SK-N-SH (cell line): ENCODE data around the gene ZNF248. TPM values are rescaled to one million over a fixed set of nuclear protein-coding genes. Genes with fewer than 3 reads are reported as not detected.

Experiments used
- CTCF ChIA-PET: fragments of 300-600, 350-600 bp; formaldehyde crosslinking; extraction: SDS; loops from one replicate; lab custom pipeline; 2021; lab: Yijun Ruan, JAX
- POLR2A ChIA-PET: fragments of 350-600 bp; sonication (Branson Sonifier 250); formaldehyde crosslinking; extraction: SDS; loops from one replicate; lab custom pipeline; 2020; ENCODE audit warnings: antibody characterized with exemption, inconsistent platforms; lab: Yijun Ruan, JAX
- DNase-seq: peaks from one replicate; pipeline ENCODE4 v3.0.0; 2012
- H2AFZ ChIP-seq: fragments of 200-600 bp; sonication (generic); 2 replicates; pipeline ENCODE4 v1.8.1; 2016; ENCODE audit warnings: antibody characterized with exemption, mild to moderate bottlenecking, low read depth
- H3F3A ChIP-seq: fragments of 200-600 bp; sonication (generic); replicated peaks from 2 replicates; pipeline ENCODE3; 2016; ENCODE audit warnings: antibody characterized with exemption, mild to moderate bottlenecking; ENCODE audit not compliant: insufficient read depth
- H3K27ac ChIP-seq, 2 experiments: fragments of 200-500 bp in 1 of 2; fragments of 200-600 bp in 1 of 2; sonication (Bioruptor generic) in 1 of 2; sonication (generic), shearing (Covaris generic) in 1 of 2; 2 replicates each; pipeline versions ENCODE4 v1.5.1 to v1.6.1; 2014 to 2016; ENCODE audit warnings: low read depth in 2 of 2, inconsistent platforms in 1 of 2, low read length in 1 of 2, mild to moderate bottlenecking in 1 of 2, mixed read lengths in 1 of 2
- H3K27me3 ChIP-seq: fragments of 200-600 bp; sonication (generic), shearing (Covaris generic); 2 replicates; pipeline ENCODE4 v1.6.1; 2016; ENCODE audit warnings: mixed run types; ENCODE audit not compliant: insufficient read depth
- H3K36me3 ChIP-seq, 2 experiments: fragments of 200-500 bp in 1 of 2; fragments of 200-600 bp in 1 of 2; sonication (Bioruptor generic) in 1 of 2; sonication (generic) in 1 of 2; replicated peaks in 1 of 2; 2 replicates each; pipeline versions ENCODE3 to v1.5.1; 2014 to 2016; ENCODE audit warnings: low read length in 1 of 2, mild to moderate bottlenecking in 1 of 2; ENCODE audit not compliant: insufficient read depth in 2 of 2, control insufficient read depth in 1 of 2
- H3K4me1 ChIP-seq, 2 experiments: fragments of 200-500 bp in 1 of 2; fragments of 200-600 bp in 1 of 2; sonication (Bioruptor generic) in 1 of 2; sonication (generic), shearing (Covaris generic) in 1 of 2; 2 replicates each; pipeline versions ENCODE4 v1.5.1 to v1.6.1; 2014 to 2016; ENCODE audit warnings: low read depth in 1 of 2, low read length in 1 of 2, mixed run types in 1 of 2; ENCODE audit not compliant: insufficient read depth in 2 of 2, control insufficient read depth in 1 of 2
- H3K4me2 ChIP-seq: fragments of 200-600 bp; sonication (generic), shearing (Covaris generic); 2 replicates; pipeline ENCODE4 v1.6.1; 2017; ENCODE audit warnings: mixed run types
- H3K4me3 ChIP-seq, 2 experiments: fragments of 200-500 bp in 1 of 2; fragments of 200-600 bp in 1 of 2; sonication (Bioruptor generic) in 1 of 2; sonication (generic), shearing (Covaris generic) in 1 of 2; 2 replicates each; pipeline versions ENCODE4 v1.5.1 to v1.8.1; 2014 to 2016; ENCODE audit warnings: low read depth in 2 of 2, inconsistent platforms in 1 of 2, low read length in 1 of 2, mild to moderate bottlenecking in 1 of 2, mixed read lengths in 1 of 2, moderate library complexity in 1 of 2
- H3K79me2 ChIP-seq: fragments of 200-600 bp; sonication (generic); 2 replicates; pipeline ENCODE4 v1.8.1; 2017; ENCODE audit warnings: mild to moderate bottlenecking; ENCODE audit not compliant: insufficient read depth
- H3K9ac ChIP-seq: fragments of 200-600 bp; sonication (generic); 2 replicates; pipeline ENCODE4 v1.6.1; 2017; ENCODE audit warnings: mixed run types
- H3K9me2 ChIP-seq: fragments of 200-600 bp; sonication (generic); 2 replicates; pipeline ENCODE4 v1.6.1; 2017; ENCODE audit warnings: mixed run types
- H3K9me3 ChIP-seq: fragments of 200-600 bp; sonication (generic); 2 replicates; pipeline ENCODE4 v1.6.1; 2017; ENCODE audit warnings: mixed run types, mild to moderate bottlenecking, moderate library complexity
- H4K20me1 ChIP-seq: fragments of 200-600 bp; sonication (generic); 2 replicates; pipeline ENCODE4 v1.6.1; 2017; ENCODE audit warnings: mild to moderate bottlenecking, mixed run types; ENCODE audit not compliant: insufficient read depth
- CHD2 ChIP-seq: fragments of 150-350 bp; IDR thresholded peaks from 2 replicates; pipeline ENCODE4 v1.6.1; 2018; ENCODE audit warnings: low read length; ENCODE audit not compliant: partially characterized antibody
- ELF1 ChIP-seq: IDR thresholded peaks from 2 replicates; pipeline ENCODE4 v1.4.0; 2012
- EP300 ChIP-seq, 2 experiments: IDR thresholded peaks; 2 replicates each; pipeline versions ENCODE4 v1.4.0 to v1.6.1; 2012; ENCODE audit warnings: borderline replicate concordance in 1 of 2, low read depth in 1 of 2, low read length in 1 of 2
- FOSL2 ChIP-seq: IDR thresholded peaks from 2 replicates; pipeline ENCODE4 v1.4.0; 2012; ENCODE audit warnings: low read depth, mild to moderate bottlenecking, moderate library complexity, borderline replicate concordance
- FOXM1 ChIP-seq: IDR thresholded peaks from 2 replicates; pipeline ENCODE4 v1.4.0; 2012; ENCODE audit warnings: low read depth, mild to moderate bottlenecking
- GABPA ChIP-seq: IDR thresholded peaks from 2 replicates; pipeline ENCODE4 v1.4.0; 2012; ENCODE audit warnings: low read depth, mild to moderate bottlenecking
- GATA2 ChIP-seq: sonication (generic); formaldehyde crosslinking; IDR thresholded peaks from 2 replicates; pipeline ENCODE4 v1.5.0; 2020; ENCODE audit warnings: mild to moderate bottlenecking, missing genetic modification reagents
- JUND ChIP-seq: IDR thresholded peaks from 2 replicates; pipeline ENCODE4 v1.4.0; 2012
- MEF2A ChIP-seq: IDR thresholded peaks from 2 replicates; pipeline ENCODE4 v1.4.0; 2012; ENCODE audit warnings: low read depth, borderline replicate concordance
- MXI1 ChIP-seq: IDR thresholded peaks from 2 replicates; pipeline ENCODE4 v1.6.1; 2012; ENCODE audit warnings: mild to moderate bottlenecking, low read depth, low read length, improper control_type of control experiment
- NRF1 ChIP-seq: IDR thresholded peaks from 2 replicates; pipeline ENCODE4 v1.6.1; 2012; ENCODE audit warnings: low read depth, mild to moderate bottlenecking, low read length
- PBX3 ChIP-seq: IDR thresholded peaks from 2 replicates; pipeline ENCODE4; 2012
- RAD21 ChIP-seq: IDR thresholded peaks from 2 replicates; pipeline ENCODE4 v1.6.1; 2012; ENCODE audit warnings: mild to moderate bottlenecking, low read length
- RCOR1 ChIP-seq: fragments of 150-350 bp; IDR thresholded peaks from 2 replicates; pipeline ENCODE4 v1.6.1; 2017; ENCODE audit warnings: antibody characterized with exemption, low read length
- RXRA ChIP-seq: IDR thresholded peaks from 2 replicates; pipeline ENCODE4 v1.4.0; 2012; ENCODE audit warnings: low read depth, mild to moderate bottlenecking, borderline replicate concordance
- SIN3A ChIP-seq: IDR thresholded peaks from 2 replicates; pipeline ENCODE4 v1.6.1; 2012; ENCODE audit warnings: low read depth, mild to moderate bottlenecking, low read length, moderate library complexity, borderline replicate concordance
- TCF12 ChIP-seq: IDR thresholded peaks from 2 replicates; pipeline ENCODE4 v1.4.0; 2012
- WGBS: methylation state at CpG from one replicate; pipeline ENCODE4 v1.1.6; 2017; ENCODE audit warnings: low lambda C conversion rate; 5-methylcytosine and 5-hydroxymethylcytosine counted together
- polyA plus RNA-seq, 3 experiments: library from polyadenylated mRNA; depleted of rRNA; stranded (reverse); fragments of >200 nt; gene quantifications; 2 replicates each; pipeline ENCODE4 v1.2.3, GENCODE V29; 2012
- TF ChIP-seq, protein P1 (sequence below): IDR thresholded peaks from 2 replicates; pipeline ENCODE4 v1.4.0; 2012; ENCODE audit warnings: low read depth, borderline replicate concordance
- TF ChIP-seq, protein P2 (sequence below): IDR thresholded peaks from 2 replicates; pipeline ENCODE4 v1.4.0; 2012; ENCODE audit warnings: low read depth, borderline replicate concordance

The ZNF248 gene
- polyA plus RNA-seq, 1 of the 3 experiments (the other 2 are of a cell fraction), result 6.5 TPM

- no peak for TF ChIP-seq GABPA
- TF ChIP-seq RCOR1, result 0 out of 2 replicates have a peak, but pooled peaks have one; percentile 11
- TF ChIP-seq FOXM1, result no peak
- no peak for TF ChIP-seq TCF12
- no peak for TF ChIP-seq CHD2
- TF ChIP-seq JUND, result no peak
- peak; percentile 97 for TF ChIP-seq NRF1
- TF ChIP-seq, protein P1, sequence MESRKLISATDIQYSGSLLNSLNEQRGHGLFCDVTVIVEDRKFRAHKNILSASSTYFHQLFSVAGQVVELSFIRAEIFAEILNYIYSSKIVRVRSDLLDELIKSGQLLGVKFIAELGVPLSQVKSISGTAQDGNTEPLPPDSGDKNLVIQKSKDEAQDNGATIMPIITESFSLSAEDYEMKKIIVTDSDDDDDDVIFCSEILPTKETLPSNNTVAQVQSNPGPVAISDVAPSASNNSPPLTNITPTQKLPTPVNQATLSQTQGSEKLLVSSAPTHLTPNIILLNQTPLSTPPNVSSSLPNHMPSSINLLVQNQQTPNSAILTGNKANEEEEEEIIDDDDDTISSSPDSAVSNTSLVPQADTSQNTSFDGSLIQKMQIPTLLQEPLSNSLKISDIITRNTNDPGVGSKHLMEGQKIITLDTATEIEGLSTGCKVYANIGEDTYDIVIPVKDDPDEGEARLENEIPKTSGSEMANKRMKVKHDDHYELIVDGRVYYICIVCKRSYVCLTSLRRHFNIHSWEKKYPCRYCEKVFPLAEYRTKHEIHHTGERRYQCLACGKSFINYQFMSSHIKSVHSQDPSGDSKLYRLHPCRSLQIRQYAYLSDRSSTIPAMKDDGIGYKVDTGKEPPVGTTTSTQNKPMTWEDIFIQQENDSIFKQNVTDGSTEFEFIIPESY, result no peak
- TF ChIP-seq, protein P2, sequence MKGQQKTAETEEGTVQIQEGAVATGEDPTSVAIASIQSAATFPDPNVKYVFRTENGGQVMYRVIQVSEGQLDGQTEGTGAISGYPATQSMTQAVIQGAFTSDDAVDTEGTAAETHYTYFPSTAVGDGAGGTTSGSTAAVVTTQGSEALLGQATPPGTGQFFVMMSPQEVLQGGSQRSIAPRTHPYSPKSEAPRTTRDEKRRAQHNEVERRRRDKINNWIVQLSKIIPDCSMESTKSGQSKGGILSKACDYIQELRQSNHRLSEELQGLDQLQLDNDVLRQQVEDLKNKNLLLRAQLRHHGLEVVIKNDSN, result no peak
- no peak for TF ChIP-seq RXRA
- TF ChIP-seq GATA2 (CRISPR knock-in tag), result peak; percentile 6; the same call in 1 of the 2 replicates
Observed at GRCh38 chr10:37857287-37858211, at the start of gene ZNF248 (continued).

GRCh38 chr10:37906382-37906781, 49.0 kb upstream of the ZNF248 start:
- no peak for TF ChIP-seq FOXM1
- no peak for TF ChIP-seq TCF12
- no peak for TF ChIP-seq JUND
- no peak for TF ChIP-seq SIN3A
- TF ChIP-seq MXI1, result no peak
- TF ChIP-seq PBX3, result no peak
- no peak for TF ChIP-seq MEF2A
- no peak for TF ChIP-seq FOSL2
- TF ChIP-seq ELF1, result no peak
- TF ChIP-seq RAD21, result no peak
- TF ChIP-seq CHD2, result no peak
- TF ChIP-seq EP300 (IDR thresholded peaks at IDR 0.05; ENCODE audit: borderline replicate concordance in 1 of 2, low read depth in 1 of 2, low read length in 1 of 2), result no peak
- TF ChIP-seq, protein P2, result no peak
- no peak for TF ChIP-seq RCOR1
- H3K9me3 ChIP-seq, result no peaks in the 10 kb centered on the region
- POLR2A ChIA-PET, result no interaction called here
- no peaks in the 10 kb centered on the region for H3K36me3 ChIP-seq
- H3K27me3 ChIP-seq, result no peaks in the 10 kb centered on the region
- no peak overlapping the region for H3K4me3 ChIP-seq
- no peaks in the 10 kb centered on the region for H3F3A ChIP-seq
- H2AFZ ChIP-seq, result no peak overlapping the region
- H3K9me2 ChIP-seq, result no peaks in the 10 kb centered on the region
- no peak overlapping the region for H3K27ac ChIP-seq
- H3K4me1 ChIP-seq, result no peaks in the 10 kb centered on the region
- CTCF ChIA-PET, result no interaction called here
- no peak overlapping the region for H3K9ac ChIP-seq
- H4K20me1 ChIP-seq, result no peaks in the 10 kb centered on the region
- DNase-seq, result no peak
- no peak overlapping the region for H3K4me2 ChIP-seq
- no peaks in the 10 kb centered on the region for H3K79me2 ChIP-seq
- WGBS, result 0% methylated on average over 2 of the region's 2 CpGs
